SU-DHL-6 (cell line): ENCODE results near the gene TGM2.

Experiments used
- H2AFZ ChIP-seq: fragments of 200-600 bp; sonication (generic); 2 replicates; pipeline ENCODE4 v1.6.1; 2014; ENCODE audit warnings: low read depth, mild to moderate bottlenecking, moderate library complexity, mixed read lengths, antibody characterized with exemption, low read length; ENCODE audit not compliant: severe bottlenecking
- H3F3A ChIP-seq: fragments of 200-600 bp; shearing (Covaris generic); 2 replicates; pipeline ENCODE4 v1.6.0; 2016; ENCODE audit warnings: antibody characterized with exemption, mild to moderate bottlenecking; ENCODE audit not compliant: insufficient read depth
- H3K27ac ChIP-seq: fragments of 200-600 bp; sonication (generic); 2 replicates; pipeline ENCODE4 v1.5.1; 2016; ENCODE audit warnings: low read depth, mild to moderate bottlenecking, low read length, moderate library complexity, mixed read lengths
- H3K27me3 ChIP-seq: fragments of 200-600 bp; sonication (generic), shearing (Covaris generic); 2 replicates; pipeline ENCODE4 v1.6.0; 2014; ENCODE audit warnings: mild to moderate bottlenecking, low read length
- H3K36me3 ChIP-seq: fragments of 200-600 bp; sonication (generic); 2 replicates; pipeline ENCODE4 v1.6.1; 2014; ENCODE audit warnings: mild to moderate bottlenecking, low read length, mixed read lengths
- H3K4me2 ChIP-seq: fragments of 300-600, 200-600 bp; shearing (Covaris generic), sonication (generic); 2 replicates; pipeline ENCODE4 v1.6.0; 2014; ENCODE audit warnings: low read length, low read depth, mild to moderate bottlenecking; ENCODE audit not compliant: poor library complexity, severe bottlenecking
- H3K4me3 ChIP-seq: fragments of 200-600 bp; sonication (generic); 2 replicates; pipeline ENCODE4 v1.5.1; 2014; ENCODE audit warnings: antibody characterized with exemption, low read length, mild to moderate bottlenecking, mixed read lengths; ENCODE audit not compliant: insufficient read depth, poor library complexity, severe bottlenecking
- H3K79me2 ChIP-seq: fragments of 200-600 bp; sonication (generic); 2 replicates; pipeline ENCODE4 v1.6.1; 2014; ENCODE audit warnings: mild to moderate bottlenecking, low read length, moderate library complexity; ENCODE audit not compliant: insufficient read depth
- H3K9ac ChIP-seq: fragments of 200-600 bp; sonication (generic); 2 replicates; pipeline ENCODE4 v1.7.0; 2014; ENCODE audit warnings: mild to moderate bottlenecking, low read length
- H3K9me2 ChIP-seq: fragments of 200-600 bp; sonication (generic); replicated peaks from 2 replicates; pipeline ENCODE4 v1.6.1; 2014; ENCODE audit warnings: low read length; ENCODE audit not compliant: insufficient read depth
- H3K9me3 ChIP-seq: fragments of 200-600 bp; sonication (generic); 2 replicates; pipeline ENCODE4 v1.6.1; 2014; ENCODE audit warnings: low read length, mixed read lengths; ENCODE audit not compliant: insufficient read depth
- H4K20me1 ChIP-seq: fragments of 200-600 bp; sonication (generic); 2 replicates; pipeline ENCODE4 v1.6.1; 2014; ENCODE audit warnings: low read depth, mild to moderate bottlenecking, antibody characterized with exemption, low read length, moderate library complexity, mixed read lengths
- EZH2phosphoT487 ChIP-seq: fragments of 200-600 bp; sonication (generic), shearing (Covaris generic); conservative IDR thresholded peaks from 2 replicates; pipeline ENCODE4 v1.6.1; 2018; ENCODE audit warnings: mild to moderate bottlenecking, antibody characterized with exemption, low read length, moderate library complexity, mixed read lengths
- TF ChIP-seq, protein P1 (sequence below): fragments of 200-600 bp; sonication (generic); IDR thresholded peaks from one replicate; pipeline ENCODE4 v1.5.1; 2017; ENCODE audit warnings: antibody characterized with exemption, mild to moderate bottlenecking, low read length, moderate library complexity; ENCODE audit not compliant: insufficient read depth, poor library complexity, severe bottlenecking

The TGM2 gene

DNA sequence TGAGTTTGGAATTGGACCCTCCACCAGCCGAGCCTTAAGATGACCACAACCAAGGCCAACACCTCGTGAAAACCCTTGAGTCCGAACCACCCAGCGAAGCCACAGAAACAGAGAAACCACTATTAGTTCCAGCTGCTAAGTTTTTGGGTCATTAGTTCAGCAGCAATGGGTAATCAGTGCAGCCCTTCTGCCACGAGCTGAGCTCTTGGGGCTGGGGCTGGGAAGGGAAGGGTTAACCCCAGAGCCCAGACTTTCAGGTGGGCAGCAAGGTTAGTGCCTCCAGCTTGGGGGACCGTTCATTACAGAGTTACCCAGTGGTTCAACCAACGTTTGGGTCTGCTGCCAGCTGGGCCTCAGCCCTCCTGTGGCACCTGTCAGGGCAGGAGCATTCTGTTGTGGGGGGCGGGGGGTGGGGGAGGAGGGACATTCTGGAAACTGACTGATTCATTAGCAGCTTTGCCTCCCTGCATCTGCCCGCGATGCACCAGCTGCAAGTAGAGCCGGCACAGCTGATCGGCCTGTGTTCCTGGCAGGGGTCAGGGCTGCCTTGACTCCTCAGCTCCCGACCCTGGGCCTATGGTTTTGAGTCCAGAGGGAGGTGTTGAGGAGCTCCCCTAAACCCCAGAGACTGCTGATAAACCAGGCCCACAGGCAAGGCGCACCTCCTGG lies 52.7 kb downstream of the TGM2 start:
- Histone ChIP-seq H3K9ac (no peak overlapping the region), H3F3A (no peaks in the 10 kb centered on the region), H3K79me2 (no peaks in the 10 kb centered on the region), H3K9me2 (no peaks in the 10 kb centered on the region), H3K4me3 (no peak overlapping the region), H3K27me3 (no peaks in the 10 kb centered on the region), H3K4me2 (no peak overlapping the region), H4K20me1 (no peaks in the 10 kb centered on the region), H2AFZ (no peak overlapping the region), H3K36me3 (no peaks in the 10 kb centered on the region), H3K9me3 (no peaks in the 10 kb centered on the region), H3K27ac (no peak overlapping the region)
- TF ChIP-seq, protein P1, sequence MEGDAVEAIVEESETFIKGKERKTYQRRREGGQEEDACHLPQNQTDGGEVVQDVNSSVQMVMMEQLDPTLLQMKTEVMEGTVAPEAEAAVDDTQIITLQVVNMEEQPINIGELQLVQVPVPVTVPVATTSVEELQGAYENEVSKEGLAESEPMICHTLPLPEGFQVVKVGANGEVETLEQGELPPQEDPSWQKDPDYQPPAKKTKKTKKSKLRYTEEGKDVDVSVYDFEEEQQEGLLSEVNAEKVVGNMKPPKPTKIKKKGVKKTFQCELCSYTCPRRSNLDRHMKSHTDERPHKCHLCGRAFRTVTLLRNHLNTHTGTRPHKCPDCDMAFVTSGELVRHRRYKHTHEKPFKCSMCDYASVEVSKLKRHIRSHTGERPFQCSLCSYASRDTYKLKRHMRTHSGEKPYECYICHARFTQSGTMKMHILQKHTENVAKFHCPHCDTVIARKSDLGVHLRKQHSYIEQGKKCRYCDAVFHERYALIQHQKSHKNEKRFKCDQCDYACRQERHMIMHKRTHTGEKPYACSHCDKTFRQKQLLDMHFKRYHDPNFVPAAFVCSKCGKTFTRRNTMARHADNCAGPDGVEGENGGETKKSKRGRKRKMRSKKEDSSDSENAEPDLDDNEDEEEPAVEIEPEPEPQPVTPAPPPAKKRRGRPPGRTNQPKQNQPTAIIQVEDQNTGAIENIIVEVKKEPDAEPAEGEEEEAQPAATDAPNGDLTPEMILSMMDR = no peak

DNA sequence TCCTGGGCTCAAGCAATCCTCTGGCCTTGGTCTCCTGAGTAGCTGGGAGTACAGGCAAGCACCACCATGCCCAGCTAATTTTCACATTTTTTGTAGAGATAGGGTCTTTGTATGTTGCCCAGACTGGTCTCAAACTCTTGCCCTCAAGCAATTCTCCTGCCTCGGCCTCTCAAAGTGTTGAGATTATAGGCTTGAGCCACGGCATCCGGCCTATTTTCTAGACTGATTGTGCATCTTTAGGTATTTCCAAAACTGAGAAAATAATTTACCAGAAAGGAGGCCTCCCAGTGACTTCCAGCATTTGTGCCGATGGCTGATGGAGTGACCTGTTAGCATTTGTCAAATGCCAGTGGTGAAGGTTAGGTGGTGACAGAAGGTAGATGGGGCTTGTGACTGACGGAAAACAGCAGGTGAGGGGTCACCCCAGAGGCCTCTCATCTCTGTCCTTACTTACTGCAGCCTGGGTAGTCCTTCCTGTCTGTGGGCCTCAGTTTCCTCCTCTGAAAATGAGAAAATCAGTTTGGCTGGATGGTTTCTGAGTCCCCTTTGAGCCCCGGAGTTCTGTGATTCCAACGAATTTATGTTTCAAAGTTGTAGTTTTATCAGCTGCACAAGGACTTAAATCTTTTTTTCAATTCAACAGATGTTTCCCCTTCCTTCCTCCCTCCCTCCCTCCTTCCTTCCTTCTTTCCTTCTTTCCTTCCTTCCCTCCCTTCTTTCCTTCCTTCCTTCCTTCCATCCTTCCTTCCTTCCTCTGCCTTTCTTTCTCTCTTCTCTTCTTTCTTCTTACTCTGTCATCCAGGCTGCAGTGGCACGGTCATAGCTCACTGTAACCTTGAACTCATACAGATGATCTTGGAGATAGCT lies 53.5 kb downstream of the TGM2 start:
- no peak overlapping the region for H3K4me2 ChIP-seq
- no peaks in the 10 kb centered on the region for H3K36me3 ChIP-seq

DNA sequence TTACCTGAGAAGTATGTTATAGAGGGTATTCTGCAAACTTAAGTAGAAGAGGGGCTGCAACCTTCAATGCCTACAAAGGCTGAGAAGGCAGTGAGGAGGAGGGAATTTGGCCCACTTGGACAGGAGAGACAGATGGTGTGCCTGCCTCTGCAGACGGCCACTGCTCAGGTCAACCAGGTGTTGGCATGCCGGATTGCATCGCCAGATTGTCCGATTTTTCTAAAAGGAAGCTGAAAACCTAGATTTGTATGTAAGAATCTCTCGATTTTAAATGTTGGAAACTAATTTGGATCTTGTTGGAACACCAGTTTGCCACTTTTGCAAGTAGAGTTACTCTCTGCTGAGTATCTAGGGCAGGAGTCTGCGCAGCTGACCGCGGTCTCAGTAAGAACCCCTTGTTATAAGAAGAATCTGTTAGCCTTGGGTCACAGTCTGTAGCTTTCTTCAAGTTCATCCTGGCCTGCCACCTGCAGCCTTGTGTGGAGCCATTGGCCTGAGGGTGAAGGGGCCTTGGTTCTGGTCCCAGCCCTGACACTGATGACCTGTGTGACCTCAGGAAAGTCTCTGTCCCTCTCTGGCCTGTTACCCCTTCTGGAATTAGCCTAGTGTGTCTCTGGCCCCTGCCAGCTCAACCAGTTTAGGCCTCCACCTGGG lies 54.4 kb downstream of the TGM2 start:
- Histone ChIP-seq H3K79me2 (no peaks in the 10 kb centered on the region), H3K27ac (no peak overlapping the region), H3K9ac (no peak overlapping the region), H3K27me3 (no peaks in the 10 kb centered on the region), H3K9me2 (no peaks in the 10 kb centered on the region), H3F3A (no peaks in the 10 kb centered on the region), H3K36me3 (no peaks in the 10 kb centered on the region), H3K9me3 (no peaks in the 10 kb centered on the region), H3K4me2 (no peak overlapping the region), H3K4me3 (no peak overlapping the region), H4K20me1 (no peaks in the 10 kb centered on the region), H2AFZ (no peak overlapping the region)
- no peak for TF ChIP-seq EZH2phosphoT487
- TF ChIP-seq, protein P1 = no peak

More for the DNA sequence above, 53.5 kb downstream of the TGM2 start:
- Histone ChIP-seq H3K27me3 (no peaks in the 10 kb centered on the region), H3K9me3 (no peaks in the 10 kb centered on the region), H3K9me2 (no peaks in the 10 kb centered on the region), H3K27ac (no peak overlapping the region), H3K4me3 (no peak overlapping the region), H3F3A (no peaks in the 10 kb centered on the region), H3K9ac (no peak overlapping the region), H3K79me2 (no peaks in the 10 kb centered on the region), H2AFZ (no peak overlapping the region), H4K20me1 (no peaks in the 10 kb centered on the region)
- TF ChIP-seq, protein P1 = no peak
